ENCODE measurements around the gene FGF11.

- no peak for TF ChIP-seq POLR2A (IDR thresholded peaks at IDR 0.05)
- no peak for TF ChIP-seq CTCF (IDR thresholded peaks at IDR 0.05)
- TF ChIP-seq EP300 (IDR thresholded peaks at IDR 0.05), result no peak
- no peak for TF ChIP-seq POLR2AphosphoS5 (IDR thresholded peaks at IDR 0.05)
Measured at GRCh38 chr17:7467498-7467897, 28.2 kb downstream of the FGF11 start.

Data from upper lobe of left lung (tissue), 4 donors.